A673 (cell line): Measurements from ENCODE around the gene ANKS3. TPM values are rescaled to one million over a fixed set of nuclear protein-coding genes. Genes with fewer than 3 reads are reported as not detected.

ENCODE experiments used
- BruUV-seq: library from RNA; stranded (reverse); fragments of 400-500 nt; replicated peaks from 2 replicates; lab custom pipeline; 2021; lab: Mats Ljungman, UMichigan
- CTCF ChIA-PET: fragments of 300-600 bp; sonication (Branson Sonifier 250); formaldehyde crosslinking; loops from one replicate; lab custom pipeline; 2022; ENCODE audit warnings: antibody characterized with exemption; lab: Charles Lee
- POLR2A ChIA-PET: fragments of 300-600 bp; sonication (Branson Sonifier 250); formaldehyde crosslinking; loops from one replicate; lab custom pipeline; 2022; ENCODE audit warnings: antibody characterized with exemption; ENCODE audit not compliant: low non-redundant PET; lab: Charles Lee
- DNase-seq: peaks from one replicate; pipeline ENCODE4 v3.0.0-alpha.2; 2015; ENCODE audit warnings: low spot score
- H3K27ac ChIP-seq: fragments of 200-600 bp; sonication (generic); 2 replicates; pipeline ENCODE4 v1.5.1; 2016; ENCODE audit warnings: mixed run types, low read depth, mild to moderate bottlenecking, mixed read lengths, antibody characterized with exemption, low read length; ENCODE audit not compliant: poor library complexity, severe bottlenecking
- H3K27me3 ChIP-seq: fragments of 200-600 bp; sonication (generic); replicated peaks from 2 replicates; pipeline ENCODE4 v1.6.1; 2017; ENCODE audit warnings: mixed run types, low read depth, mild to moderate bottlenecking, mixed read lengths, antibody characterized with exemption, low read length; ENCODE audit not compliant: insufficient read depth, poor library complexity
- H3K36me3 ChIP-seq: fragments of 200-600 bp; sonication (generic); 2 replicates; pipeline ENCODE4 v1.6.1; 2016; ENCODE audit warnings: mixed run types, mild to moderate bottlenecking, mixed read lengths, antibody characterized with exemption, low read length; ENCODE audit not compliant: insufficient read depth, poor library complexity, severe bottlenecking
- H3K4me1 ChIP-seq: fragments of 200-600 bp; sonication (generic); 2 replicates; pipeline ENCODE4 v1.6.1; 2017; ENCODE audit warnings: mixed run types, mild to moderate bottlenecking, mixed read lengths, antibody characterized with exemption, low read length; ENCODE audit not compliant: insufficient read depth, poor library complexity, severe bottlenecking
- H3K4me3 ChIP-seq: fragments of 200-600 bp; sonication (generic); 2 replicates; pipeline ENCODE4 v1.5.1; 2016; ENCODE audit warnings: low read depth, mixed run types, mild to moderate bottlenecking, mixed read lengths, low read length; ENCODE audit not compliant: poor library complexity, severe bottlenecking
- H3K9me3 ChIP-seq: fragments of 200-600 bp; sonication (generic); 2 replicates; pipeline ENCODE4 v1.6.1; 2016; ENCODE audit warnings: mixed run types, low read depth, mild to moderate bottlenecking, mixed read lengths, antibody characterized with exemption, low read length; ENCODE audit not compliant: poor library complexity, severe bottlenecking
- CTCF ChIP-seq: fragments of 300-800, 200-600 bp; sonication (generic); conservative IDR thresholded peaks from 2 replicates; pipeline ENCODE4 v1.5.1; 2017; ENCODE audit warnings: low read depth, mild to moderate bottlenecking, antibody characterized with exemption, low read length, moderate library complexity, mixed read lengths
- EZH2 ChIP-seq: fragments of 200-600 bp; sonication (generic); IDR thresholded peaks from 2 replicates; pipeline ENCODE4 v1.6.1; 2017; ENCODE audit warnings: borderline replicate concordance, low read depth, mild to moderate bottlenecking, mixed read lengths, antibody characterized with exemption, low read length; ENCODE audit not compliant: poor library complexity, severe bottlenecking
- intact Hi-C: fragments of 100-400 bp; cut with micrococcal nuclease; formaldehyde crosslinking; loops from one replicate; pipeline ENCODE4 v1.10.0; 2022; ENCODE audit not compliant: unreplicated experiment
- total RNA-seq: library from RNA; stranded (reverse); gene quantifications from 2 replicates; pipeline ENCODE4 v1.2.3, GENCODE V29; 2021

Gene ANKS3
- total RNA-seq, 1 experiment from 2014 or later, result 26.9 TPM

GRCh38 chr16:4776141-4776705 lies 42.2 kb upstream of the ANKS3 start:
- ChIA-PET CTCF (no interaction called here), POLR2A (no interaction called here)
- Histone ChIP-seq H3K4me1 (no peaks in the 10 kb centered on the region), H3K27ac (no peak overlapping the region), H3K9me3 (no peaks in the 10 kb centered on the region), H3K4me3 (no peak overlapping the region), H3K36me3 (no peaks in the 10 kb centered on the region), H3K27me3 (no peaks in the 10 kb centered on the region)
- no peak for DNase-seq
- BruUV-seq, result no TSS peak
- intact Hi-C loops, result no loop called here
- TF ChIP-seq CTCF, result no peak
- TF ChIP-seq EZH2, result no peak

- no peaks in the 10 kb centered on the region for H3K36me3 ChIP-seq
- no peaks in the 10 kb centered on the region for H3K4me1 ChIP-seq
- ChIA-PET POLR2A (no interaction called here), CTCF (no interaction called here)
- intact Hi-C loops, result no loop called here
- H3K9me3 ChIP-seq, result no peaks in the 10 kb centered on the region
- TF ChIP-seq EZH2, result no peak
- no peak for TF ChIP-seq CTCF
- H3K27me3 ChIP-seq, result no peaks in the 10 kb centered on the region
- H3K27ac ChIP-seq, result no peak overlapping the region
- no TSS peak for BruUV-seq
- DNase-seq, result no peak
- no peak overlapping the region for H3K4me3 ChIP-seq
Observed at GRCh38 chr16:4775005-4775404, 40.9 kb upstream of the ANKS3 start.

GRCh38 chr16:4772351-4772750 lies 38.3 kb upstream of the ANKS3 start:
- intact Hi-C loops, result no loop called here
- ChIA-PET CTCF (no interaction called here), POLR2A (no interaction called here)
- Histone ChIP-seq H3K27ac (no peak overlapping the region), H3K4me3 (no peak overlapping the region), H3K36me3 (no peaks in the 10 kb centered on the region), H3K4me1 (peaks cover 8% of the 10 kb centered on the region), H3K27me3 (no peaks in the 10 kb centered on the region), H3K9me3 (no peaks in the 10 kb centered on the region)
- no peak for DNase-seq
- TF ChIP-seq EZH2, result no peak
- no TSS peak for BruUV-seq

- no peaks in the 10 kb centered on the region for H3K27me3 ChIP-seq
- H3K36me3 ChIP-seq, result no peaks in the 10 kb centered on the region
- H3K27ac ChIP-seq, result no peak overlapping the region
- no peaks in the 10 kb centered on the region for H3K9me3 ChIP-seq
- H3K4me3 ChIP-seq, result no peak overlapping the region
- DNase-seq, result no peak
- TF ChIP-seq CTCF, result no peak
- no peak for TF ChIP-seq EZH2
- BruUV-seq, result no TSS peak
- ChIA-PET CTCF (no interaction called here), POLR2A (no interaction called here)
- intact Hi-C loops, result no loop called here
- peaks cover 8% of the 10 kb centered on the region for H3K4me1 ChIP-seq
Observed at GRCh38 chr16:4771646-4772045, 37.6 kb upstream of the ANKS3 start.
